Measurements from ENCODE around the gene GCFC2. TPM values are rescaled to one million over a fixed set of nuclear protein-coding genes. Genes with fewer than 3 reads are reported as not detected.

The GCFC2 gene
- total and polyA plus RNA-seq, 9 of the 15 experiments (the other 6 are each of a cell fraction or from before 2014, with no cell fraction given) = 10.5 to 40.6 (median 23.0) TPM

GRCh38 chr2:75646583-75647425 is 63.9 kb downstream of the GCFC2 start, which contains the start of gene MRPL19 (continued):
- TF ChIP-seq NUFIP1 (IDR thresholded peaks at IDR 0.05; ENCODE audit: partially characterized antibody) (no peak), SMARCE1 (IDR thresholded peaks at IDR 0.05) (no peak), JUNB (CRISPR knock-in tag; conservative IDR thresholded peaks at IDR 0.05) (no peak), CHD2 (IDR thresholded peaks at IDR 0.05; ENCODE audit: low read depth, low read length) (peak; percentile 72), MTA3 (IDR thresholded peaks at IDR 0.05; ENCODE audit: borderline replicate concordance) (peak; percentile 99), ZBTB8A (IDR thresholded peaks at IDR 0.05; ENCODE audit: partially characterized antibody) (no peak), PCBP1 (IDR thresholded peaks at IDR 0.05; ENCODE audit: low read depth, low read length, poor library complexity, severe bottlenecking) (no peak), ETS1 (conservative IDR thresholded peaks at IDR 0.05; ENCODE audit: control insufficient read depth, low read depth, low read length) (0 out of 2 replicates have a peak, but pooled peaks have one; percentile 24), ZNF253 (CRISPR knock-in tag; conservative IDR thresholded peaks at IDR 0.05) (no peak), FOXJ2 (tag; IDR thresholded peaks at IDR 0.05) (peak; percentile 43; the same call in 1 of the 2 replicates), GMEB1 (CRISPR knock-in tag; IDR thresholded peaks at IDR 0.05) (0 out of 2 replicates have a peak, but pooled peaks have one; percentile 18), ZNF511 (CRISPR knock-in tag; IDR thresholded peaks at IDR 0.05) (no peak), BMI1 (IDR thresholded peaks at IDR 0.05; ENCODE audit: low read length) (no peak), CXXC5 (CRISPR knock-in tag; IDR thresholded peaks at IDR 0.05) (peak; percentile 67), ZNF143 (CRISPR knock-in tag; IDR thresholded peaks at IDR 0.05) (peak; percentile 83), ZFX (CRISPR knock-in tag; IDR thresholded peaks at IDR 0.05) (peak; percentile 97), SNIP1 (IDR thresholded peaks at IDR 0.05; ENCODE audit: low read depth) (no peak), IRF2 (CRISPR knock-in tag; IDR thresholded peaks at IDR 0.05) (no peak), MCM2 (IDR thresholded peaks at IDR 0.05; ENCODE audit: low read depth) (no peak)
- TF ChIP-seq, protein P1, sequence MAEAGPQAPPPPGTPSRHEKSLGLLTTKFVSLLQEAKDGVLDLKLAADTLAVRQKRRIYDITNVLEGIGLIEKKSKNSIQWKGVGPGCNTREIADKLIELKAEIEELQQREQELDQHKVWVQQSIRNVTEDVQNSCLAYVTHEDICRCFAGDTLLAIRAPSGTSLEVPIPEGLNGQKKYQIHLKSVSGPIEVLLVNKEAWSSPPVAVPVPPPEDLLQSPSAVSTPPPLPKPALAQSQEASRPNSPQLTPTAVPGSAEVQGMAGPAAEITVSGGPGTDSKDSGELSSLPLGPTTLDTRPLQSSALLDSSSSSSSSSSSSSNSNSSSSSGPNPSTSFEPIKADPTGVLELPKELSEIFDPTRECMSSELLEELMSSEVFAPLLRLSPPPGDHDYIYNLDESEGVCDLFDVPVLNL (CRISPR knock-in tag; IDR thresholded peaks at IDR 0.05; ENCODE audit: low read depth) = no peak

All from K562 (cell line).